Anterior cingulate cortex (tissue), 58 donors: ENCODE data around the gene PTMA.
"Not testable (repeated sequence)": the region's sequence is repeated elsewhere in the genome, so short reads cannot be mapped to it uniquely, and the experiment has no call there.

Source experiments
- DNase-seq, 58 donors: peaks; one replicate each; lab custom pipeline; 2025; lab: John Stamatoyannopoulos, UW

The PTMA gene

GRCh38 chr2:231745303-231746038, 37.1 kb downstream of the PTMA start:
- no peak for DNase-seq

DNA sequence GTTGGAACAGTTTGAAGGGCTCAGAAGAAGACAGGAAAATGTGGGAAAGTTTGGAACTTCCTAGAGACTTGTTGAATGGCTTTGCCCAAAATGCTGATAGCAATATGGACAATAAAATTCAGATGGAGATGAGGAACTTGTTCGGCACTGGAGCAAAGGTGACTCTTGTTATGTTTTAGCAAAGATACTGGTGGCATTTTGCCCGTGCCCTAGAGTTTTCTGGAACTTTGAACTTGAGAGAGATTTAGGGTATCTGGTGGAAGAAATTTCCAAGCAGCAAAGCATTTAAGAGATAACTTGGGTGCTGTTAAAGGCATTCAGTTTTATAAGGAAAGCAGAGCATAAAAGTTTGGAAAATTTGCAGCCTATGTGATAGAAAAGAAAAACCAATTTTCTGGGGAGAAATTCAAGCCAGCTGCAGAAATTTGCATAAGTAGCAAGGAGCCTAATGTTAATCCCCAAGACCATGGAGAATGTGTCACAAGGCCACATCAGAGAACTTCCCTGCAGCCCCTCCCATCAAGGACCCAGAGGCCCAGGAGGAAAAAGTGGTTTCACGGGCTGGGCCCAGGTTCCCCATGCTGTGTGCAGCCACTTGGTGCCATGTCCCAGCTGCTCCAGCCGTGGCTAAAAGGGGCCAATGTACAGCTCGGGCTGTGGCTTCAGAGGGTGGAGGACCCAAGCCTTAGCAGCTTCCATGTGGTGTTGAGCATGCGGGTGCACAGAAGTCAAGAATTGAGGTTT, 40.0 kb downstream of the PTMA start:
- DNase-seq = not testable (repeated sequence)

GRCh38 chr2:231749016-231749415, 40.7 kb downstream of the PTMA start:
- not testable (repeated sequence) for DNase-seq

GRCh38 chr2:231751042-231751815, 42.9 kb downstream of the PTMA start:
- no peak for DNase-seq

DNA sequence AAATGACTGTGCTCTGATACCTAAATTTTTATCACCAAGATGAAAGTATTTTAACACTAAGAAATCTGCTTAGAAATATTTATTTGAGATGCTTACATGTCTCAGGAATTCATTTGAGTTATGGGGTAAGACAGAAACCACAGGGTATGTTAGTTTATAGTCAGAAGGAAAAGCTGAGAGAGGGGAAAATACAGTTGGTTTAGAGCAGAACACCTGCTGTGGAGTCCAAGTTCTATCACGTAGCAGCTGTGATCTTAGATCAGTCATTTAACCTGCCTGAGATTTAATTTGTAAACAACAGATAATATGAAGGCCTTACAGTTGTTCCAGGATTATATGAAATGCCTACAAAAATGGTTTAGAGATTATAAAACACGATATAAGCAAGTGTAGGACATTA, 43.7 kb downstream of the PTMA start:
- DNase-seq = no peak

DNA sequence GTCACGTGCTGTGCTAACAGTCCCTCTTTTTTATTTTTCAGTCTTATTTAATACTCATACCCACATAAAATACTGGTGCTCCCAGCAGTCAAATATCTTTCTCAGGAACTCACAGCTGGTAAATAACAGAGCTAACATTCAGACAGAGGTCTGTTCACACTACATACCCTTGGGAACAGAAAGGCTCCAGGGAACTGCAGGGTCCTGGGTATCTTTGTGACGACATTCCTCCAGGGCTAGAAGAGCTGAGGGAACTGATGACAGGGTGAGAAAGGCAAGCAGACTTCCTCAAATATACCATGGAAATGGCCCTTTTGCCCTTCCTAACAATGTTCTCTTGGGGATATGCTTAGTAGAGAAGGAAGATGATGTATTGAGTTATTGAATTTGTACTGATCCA, 53.4 kb downstream of the PTMA start:
- DNase-seq = no peak
